ENCODE data around the gene MICAL2. TPM values are rescaled to one million over a fixed set of nuclear protein-coding genes. Genes with fewer than 3 reads are reported as not detected.

The MICAL2 gene
- total RNA-seq, 2 experiments from 2014 or later = not detected

GRCh38 chr11:12125609-12126149 is 15.3 kb downstream of the MICAL2 start:
- Histone ChIP-seq H3K9me3 (ENCODE audit: low read length) (no peaks in the 10 kb centered on the region), H2AFZ (ENCODE audit: low read length) (no peak overlapping the region), H3K27ac (ENCODE audit: low read depth, low read length, poor library complexity, severe bottlenecking) (no peak overlapping the region), H3K9me2 (ENCODE audit: insufficient read depth, low read length) (no peaks in the 10 kb centered on the region), H3K4me3 (ENCODE audit: low read depth, low read length, poor library complexity, severe bottlenecking) (no peak overlapping the region), H3K79me2 (ENCODE audit: insufficient read depth, low read depth, low read length) (no peaks in the 10 kb centered on the region), H3K36me3 (ENCODE audit: insufficient read depth, low read length) (no peaks in the 10 kb centered on the region), H4K20me1 (ENCODE audit: insufficient read depth, low read length) (no peaks in the 10 kb centered on the region), H3K4me2 (ENCODE audit: low read length) (no peak overlapping the region), H3K4me1 (ENCODE audit: insufficient read depth, low read length, poor library complexity, severe bottlenecking) (no peaks in the 10 kb centered on the region)
- intact Hi-C loops (cut with micrococcal nuclease; ENCODE audit: unreplicated experiment) = loop anchor here (10.0 kb wide), 1 partner anchor 109 kb away; no protein-coding TSS in a partner anchor
- TF ChIP-seq EZH2phosphoT487 (IDR thresholded peaks at IDR 0.05; ENCODE audit: borderline replicate concordance, low read depth, low read length) (no peak), CTCF (conservative IDR thresholded peaks at IDR 0.05; ENCODE audit: low read length) (no peak)
- DNase-seq (ENCODE audit: low spot score) = no peak
- ChIA-PET POLR2A (no interaction called here), CTCF (ENCODE audit: unreplicated experiment) (no interaction called here)
- no TSS peak for BruUV-seq (replicated peaks)

GRCh38 chr11:12126344-12127019 is 16.1 kb downstream of the MICAL2 start:
- Histone ChIP-seq H2AFZ (ENCODE audit: low read length) (no peak overlapping the region), H3K9me2 (ENCODE audit: insufficient read depth, low read length) (no peaks in the 10 kb centered on the region), H3K27ac (ENCODE audit: low read depth, low read length, poor library complexity, severe bottlenecking) (no peak overlapping the region), H3K4me3 (ENCODE audit: low read depth, low read length, poor library complexity, severe bottlenecking) (no peak overlapping the region), H4K20me1 (ENCODE audit: insufficient read depth, low read length) (no peaks in the 10 kb centered on the region), H3K4me2 (ENCODE audit: low read length) (no peak overlapping the region), H3K9me3 (ENCODE audit: low read length) (no peaks in the 10 kb centered on the region), H3K79me2 (ENCODE audit: insufficient read depth, low read depth, low read length) (no peaks in the 10 kb centered on the region), H3K4me1 (ENCODE audit: insufficient read depth, low read length, poor library complexity, severe bottlenecking) (no peaks in the 10 kb centered on the region), H3K36me3 (ENCODE audit: insufficient read depth, low read length) (no peaks in the 10 kb centered on the region)
- CTCF ChIA-PET (ENCODE audit: unreplicated experiment) = interaction anchor here (1.1 kb wide), 1 partner anchor 16 kb away, joined by 3 read pairs; no protein-coding TSS in a partner anchor
- TF ChIP-seq EZH2phosphoT487 (IDR thresholded peaks at IDR 0.05; ENCODE audit: borderline replicate concordance, low read depth, low read length) = no peak
- TF ChIP-seq CTCF (conservative IDR thresholded peaks at IDR 0.05; ENCODE audit: low read length) = no peak
- POLR2A ChIA-PET = interaction anchor here (0.6 to 1.0 kb wide), 2 partner anchors 206 to 436 kb away, joined by 3 read pairs; no protein-coding TSS in a partner anchor
- no TSS peak for BruUV-seq (replicated peaks)
- intact Hi-C loops (cut with micrococcal nuclease; ENCODE audit: unreplicated experiment) = loop anchor here (10.0 kb wide), 1 partner anchor 108 kb away; no protein-coding TSS in a partner anchor
- DNase-seq (ENCODE audit: low spot score) = no peak

Data from OCI-LY7 (cell line).